Fibroblast of mammary gland (primary cell): ENCODE measurements around the gene KRTAP4-9.
"Not testable (repeated sequence)": the region's sequence is repeated elsewhere in the genome, so short reads cannot be mapped to it uniquely, and the experiment has no call there.

Source experiments
- DNase-seq: peaks from one replicate; pipeline ENCODE4 v3.0.0-alpha.2; 2010; ENCODE audit warnings: low read depth
- H3K4me3 ChIP-seq: 2 replicates; pipeline ENCODE4 v1.5.1; 2011; ENCODE audit warnings: low read depth, mild to moderate bottlenecking, low read length, moderate library complexity; ENCODE audit not compliant: control insufficient read depth
- TF ChIP-seq, protein P1 (sequence below): conservative IDR thresholded peaks from 2 replicates; pipeline ENCODE4 v1.5.1; 2011; ENCODE audit warnings: low read depth, low read length, inconsistent platforms; ENCODE audit not compliant: control insufficient read depth, insufficient read depth

The KRTAP4-9 gene

DNA sequence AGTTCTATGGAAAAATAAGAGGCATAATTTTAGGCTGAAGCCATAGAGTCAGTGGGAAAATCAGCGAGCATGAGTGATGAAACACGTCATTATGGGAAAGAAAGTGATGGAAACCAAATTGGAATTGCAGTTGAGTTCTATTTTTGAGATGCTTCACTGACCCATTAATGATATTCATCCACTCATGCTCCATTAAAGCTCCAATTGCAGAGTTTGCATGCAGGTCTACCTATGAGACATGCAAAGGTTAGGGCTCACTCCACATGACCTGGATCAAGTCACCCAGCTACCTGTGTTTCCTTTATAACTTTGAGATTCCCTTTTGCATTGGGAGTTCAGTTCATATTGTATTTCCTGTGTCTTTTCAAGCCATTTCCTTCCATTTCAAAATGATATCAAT lies 31.5 kb upstream of the KRTAP4-9 start:
- TF ChIP-seq, protein P1, sequence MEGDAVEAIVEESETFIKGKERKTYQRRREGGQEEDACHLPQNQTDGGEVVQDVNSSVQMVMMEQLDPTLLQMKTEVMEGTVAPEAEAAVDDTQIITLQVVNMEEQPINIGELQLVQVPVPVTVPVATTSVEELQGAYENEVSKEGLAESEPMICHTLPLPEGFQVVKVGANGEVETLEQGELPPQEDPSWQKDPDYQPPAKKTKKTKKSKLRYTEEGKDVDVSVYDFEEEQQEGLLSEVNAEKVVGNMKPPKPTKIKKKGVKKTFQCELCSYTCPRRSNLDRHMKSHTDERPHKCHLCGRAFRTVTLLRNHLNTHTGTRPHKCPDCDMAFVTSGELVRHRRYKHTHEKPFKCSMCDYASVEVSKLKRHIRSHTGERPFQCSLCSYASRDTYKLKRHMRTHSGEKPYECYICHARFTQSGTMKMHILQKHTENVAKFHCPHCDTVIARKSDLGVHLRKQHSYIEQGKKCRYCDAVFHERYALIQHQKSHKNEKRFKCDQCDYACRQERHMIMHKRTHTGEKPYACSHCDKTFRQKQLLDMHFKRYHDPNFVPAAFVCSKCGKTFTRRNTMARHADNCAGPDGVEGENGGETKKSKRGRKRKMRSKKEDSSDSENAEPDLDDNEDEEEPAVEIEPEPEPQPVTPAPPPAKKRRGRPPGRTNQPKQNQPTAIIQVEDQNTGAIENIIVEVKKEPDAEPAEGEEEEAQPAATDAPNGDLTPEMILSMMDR = no peak
- no peak overlapping the region for H3K4me3 ChIP-seq
- no peak for DNase-seq

DNA sequence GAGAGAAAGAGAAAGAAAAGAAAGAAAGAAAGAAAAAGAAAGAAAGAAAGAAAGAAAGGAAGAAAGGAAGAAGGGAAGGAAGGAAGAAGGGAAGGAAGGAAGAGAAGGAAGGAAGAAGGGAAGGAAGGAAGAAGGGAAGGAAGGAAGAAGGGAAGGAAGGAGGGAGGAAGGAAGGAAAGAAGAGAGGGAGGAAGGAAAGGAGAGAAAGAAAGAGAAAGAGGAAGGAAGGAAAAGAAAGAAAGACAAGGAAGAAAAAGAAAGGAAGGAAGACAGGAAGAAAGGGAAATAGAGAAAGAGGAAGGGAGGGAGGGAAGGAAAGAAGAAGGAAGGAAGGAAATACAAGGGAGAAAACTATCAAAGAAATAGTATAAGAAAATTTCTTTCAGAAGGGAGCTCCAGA lies 28.4 kb upstream of the KRTAP4-9 start:
- TF ChIP-seq, protein P1 = no peak
- no peak for DNase-seq
- no peak overlapping the region for H3K4me3 ChIP-seq

DNA sequence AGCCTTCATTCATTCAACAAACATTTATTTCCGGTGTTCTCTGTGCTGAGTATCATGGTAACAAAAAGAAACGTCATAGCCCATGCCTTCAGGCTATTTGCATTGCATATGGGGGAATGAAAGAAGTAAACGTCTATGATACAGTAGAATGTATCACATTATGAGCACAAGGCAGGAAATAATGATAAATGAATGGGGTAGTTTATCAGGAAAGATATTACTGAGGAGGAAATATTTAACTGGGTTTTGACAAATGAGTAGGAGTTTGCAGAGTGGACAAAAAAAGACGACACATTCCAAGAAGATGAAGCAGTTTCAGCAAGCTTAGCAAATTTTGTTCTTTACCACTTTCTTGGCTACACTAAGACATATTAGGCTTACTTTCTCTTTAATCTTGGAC lies 22.6 kb upstream of the KRTAP4-9 start:
- TF ChIP-seq, protein P1 = no peak

DNA sequence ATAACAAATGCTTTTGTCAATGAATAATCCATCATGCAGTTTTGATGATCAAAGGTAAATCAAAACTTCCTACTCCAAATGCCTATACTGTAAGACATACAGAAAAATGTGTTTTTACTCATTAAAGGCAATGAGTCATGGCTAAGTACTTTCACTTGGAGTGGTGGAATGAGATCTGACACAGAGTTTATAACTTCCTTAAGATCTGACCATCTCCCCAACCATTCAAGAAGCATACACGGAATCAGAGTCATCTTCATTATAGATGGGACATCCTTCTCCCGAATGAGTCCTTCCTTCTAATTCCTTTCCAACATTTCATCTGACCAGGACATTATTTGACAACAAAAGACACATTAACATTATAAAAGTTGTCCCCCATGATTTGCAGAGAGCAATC lies 21.8 kb upstream of the KRTAP4-9 start:
- H3K4me3 ChIP-seq = not testable (repeated sequence)
- DNase-seq = peak; percentile 40

More for the DNA sequence above, 22.6 kb upstream of the KRTAP4-9 start:
- H3K4me3 ChIP-seq = no peak overlapping the region
- DNase-seq = no peak

DNA sequence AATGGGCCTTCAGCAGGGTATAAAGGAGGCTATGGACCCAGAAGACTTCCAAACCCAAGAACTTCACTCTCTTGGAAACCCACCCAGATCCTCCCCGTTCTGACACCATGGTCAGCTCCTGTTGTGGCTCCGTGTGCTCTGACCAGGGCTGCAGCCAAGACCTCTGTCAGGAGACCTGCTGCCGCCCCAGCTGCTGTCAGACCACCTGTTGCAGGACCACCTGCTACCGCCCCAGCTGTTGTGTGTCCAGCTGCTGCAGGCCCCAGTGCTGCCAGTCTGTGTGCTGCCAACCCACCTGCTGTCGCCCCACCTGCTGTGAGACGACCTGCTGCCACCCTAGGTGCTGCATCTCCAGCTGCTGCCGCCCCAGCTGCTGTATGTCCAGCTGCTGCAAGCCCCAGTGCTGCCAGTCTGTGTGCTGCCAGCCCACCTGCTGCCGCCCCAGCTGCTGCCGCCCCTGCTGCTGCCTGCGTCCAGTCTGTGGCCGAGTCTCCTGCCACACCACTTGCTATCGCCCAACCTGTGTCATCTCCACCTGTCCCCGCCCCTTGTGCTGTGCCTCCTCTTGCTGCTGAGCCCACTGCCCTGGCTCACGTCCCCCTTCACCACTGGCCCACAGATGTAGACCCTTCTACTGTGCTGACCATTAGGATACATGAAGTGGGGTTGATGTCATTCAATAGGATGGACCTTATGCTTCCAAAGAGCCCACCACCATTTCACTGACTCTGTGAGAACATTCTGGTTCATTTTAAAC lies 20.9 kb upstream of the KRTAP4-9 start, which contains the start of gene KRTAP4-7:
Gene KRTAP4-7, plus strand, starts transcription at position 51 of the 757 bp plus-strand sequence. Its CDS starts 57 bp downstream, at position 108.
- not testable (repeated sequence) for DNase-seq, H3K4me3 ChIP-seq

DNA sequence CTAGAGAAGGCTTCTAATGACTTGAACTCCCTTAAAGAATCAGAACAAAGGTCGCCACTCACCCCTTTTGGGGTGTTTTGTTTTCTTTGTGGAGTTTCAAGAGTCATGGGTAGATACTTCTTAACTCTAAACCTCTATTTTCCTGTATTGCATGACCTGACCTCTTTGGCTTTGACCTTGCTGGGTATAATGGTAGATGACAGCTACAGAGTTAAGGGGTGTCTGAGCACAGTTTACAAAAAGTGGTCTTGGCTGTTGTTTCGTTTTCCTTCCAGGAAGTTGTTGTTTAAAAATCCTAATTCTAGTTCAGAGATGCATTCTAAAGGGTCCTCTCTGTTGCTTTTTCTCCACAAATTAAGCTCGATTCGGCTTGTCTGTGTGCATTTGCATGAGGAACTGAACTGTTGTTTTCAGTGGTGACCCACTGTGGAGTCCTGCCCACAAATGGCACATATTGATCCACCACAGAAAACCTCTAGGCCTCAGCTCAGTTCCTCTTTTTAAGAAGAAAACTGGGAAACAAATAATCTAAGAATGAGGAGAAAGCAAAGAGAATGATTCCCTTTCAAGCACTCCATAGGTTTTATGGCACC lies 16.3 kb upstream of the KRTAP4-9 start:
- not testable (repeated sequence) for DNase-seq, H3K4me3 ChIP-seq

DNA sequence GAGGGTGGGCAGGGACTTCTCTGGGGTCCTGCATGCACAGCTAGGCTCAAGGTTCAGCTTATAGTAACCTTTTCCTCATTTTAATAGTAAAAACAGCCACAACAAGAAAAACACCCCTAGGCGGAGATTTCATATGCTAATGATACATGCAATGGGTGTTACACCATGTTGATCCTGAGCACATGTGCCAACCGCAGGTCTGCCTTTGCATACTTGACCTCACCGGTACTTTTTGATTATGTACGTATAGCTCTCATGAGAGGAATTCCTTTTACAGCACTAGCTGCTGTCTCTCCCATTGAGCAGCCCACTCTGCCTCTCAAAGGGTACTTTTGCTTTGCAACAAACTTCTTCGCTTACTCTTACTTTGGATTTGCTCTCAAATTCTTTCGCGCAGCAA lies 9.1 kb upstream of the KRTAP4-9 start:
- no peak for DNase-seq
- no peak overlapping the region for H3K4me3 ChIP-seq
- TF ChIP-seq, protein P1 = no peak

DNA sequence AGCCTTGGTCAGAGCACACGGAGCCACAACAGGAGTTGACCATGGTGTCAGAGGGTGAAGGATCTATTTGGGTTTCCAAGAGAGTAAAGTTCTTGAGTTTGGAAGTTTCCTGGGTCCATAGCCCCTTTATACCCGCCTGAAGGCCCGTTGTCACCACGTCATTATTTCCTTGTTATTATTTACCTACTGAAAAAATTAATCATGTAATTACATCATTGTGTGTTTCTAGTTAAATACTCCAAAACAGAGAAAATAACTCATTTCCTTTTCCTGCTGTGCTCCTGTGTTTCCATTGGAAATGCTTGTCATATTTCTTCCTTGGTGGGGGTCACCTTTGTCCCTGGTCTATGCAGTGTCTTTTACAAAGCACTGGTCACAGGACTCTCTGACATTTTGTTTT lies 7.1 kb upstream of the KRTAP4-9 start, which contains the start of gene KRTAP4-8:
Gene KRTAP4-8, minus strand, starts transcription at position 101 of the 400 bp plus-strand sequence. Its CDS starts 58 bp downstream, at position 43.
- DNase-seq = no peak
- TF ChIP-seq, protein P1 = no peak
- H3K4me3 ChIP-seq = no peak within 1 kb of the TSS
